SHP77 (cell line): ENCODE results near the gene LYRM2.

ENCODE experiments used
- DNase-seq, 2 experiments: peaks; one replicate each; lab custom pipeline; 2025; lab: John Stamatoyannopoulos, UW

The LYRM2 gene

DNA sequence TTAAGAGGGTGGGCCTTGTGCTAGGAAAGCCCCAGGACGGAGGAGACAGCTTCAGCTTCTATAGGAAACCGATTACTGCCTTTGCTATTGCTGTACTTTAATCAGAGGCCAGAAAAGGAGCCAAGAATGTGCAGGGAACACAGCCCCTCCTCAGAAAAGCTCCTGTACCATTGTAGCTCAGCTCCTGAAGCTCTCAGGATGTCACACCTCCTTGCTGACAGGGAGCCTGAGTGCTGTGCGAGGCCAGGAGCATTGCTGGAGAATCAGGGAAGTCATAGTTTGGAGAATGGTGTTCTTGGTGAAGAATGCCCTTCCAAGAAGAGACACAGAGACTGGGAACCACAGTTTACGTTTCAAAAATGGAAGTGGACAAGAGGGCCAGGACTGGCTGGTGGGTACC lies 46.8 kb downstream of the LYRM2 start:
- DNase-seq: no peak

DNA sequence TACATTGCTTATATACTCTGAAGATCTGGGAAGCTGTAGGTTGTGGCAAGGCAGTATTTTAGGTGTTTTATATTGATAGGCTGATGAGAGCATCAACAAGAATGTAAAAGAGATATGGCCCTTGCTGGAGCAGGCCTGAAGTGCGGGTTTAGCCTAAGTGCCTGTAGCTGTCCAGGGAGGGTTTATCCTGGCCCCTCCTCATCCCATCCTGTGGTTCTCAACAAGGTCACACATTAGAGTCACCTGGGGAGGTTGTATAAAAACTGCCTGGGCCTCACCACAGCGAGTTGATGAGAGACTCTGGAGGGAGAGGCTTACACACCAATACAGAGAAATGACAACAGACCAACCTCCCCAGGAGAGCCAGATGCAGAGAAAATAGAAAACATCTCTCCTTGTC lies 48.4 kb downstream of the LYRM2 start:
- no peak for DNase-seq

DNA sequence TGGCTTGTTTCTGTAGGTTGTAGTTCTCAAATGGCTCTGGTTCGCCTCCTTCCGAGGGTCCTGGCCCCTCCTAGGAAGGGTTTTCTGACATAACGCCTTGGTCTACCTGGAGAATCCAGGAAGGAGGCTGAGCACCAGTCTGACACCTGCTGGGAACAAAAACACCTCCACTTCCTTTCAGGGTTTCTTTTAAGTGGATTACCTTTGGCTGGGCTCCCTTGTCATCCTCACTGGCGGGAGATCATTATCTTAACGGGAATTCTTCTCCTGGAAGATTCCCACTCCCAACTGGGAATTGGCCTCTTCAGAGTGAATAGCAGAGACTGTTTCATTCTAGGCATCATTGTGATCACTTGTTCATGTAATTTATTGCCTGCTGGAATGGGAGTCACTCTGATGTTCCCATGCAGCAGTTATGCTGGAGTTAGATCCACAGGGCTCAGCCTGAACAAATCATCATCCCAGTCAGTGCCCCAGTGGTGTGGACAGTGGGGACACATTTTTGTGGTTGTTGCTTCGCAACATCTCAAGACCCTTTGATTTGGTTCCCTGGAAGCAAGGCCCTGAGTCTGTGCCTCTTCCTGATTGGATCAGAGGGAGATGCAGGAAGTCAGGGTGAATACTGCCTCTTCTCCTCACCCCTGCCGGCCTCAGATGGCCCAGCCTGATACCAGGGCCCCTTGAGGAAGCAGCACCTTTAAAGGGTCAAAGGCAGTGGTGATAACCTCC lies 49.1 kb downstream of the LYRM2 start:
- DNase-seq: no peak

DNA sequence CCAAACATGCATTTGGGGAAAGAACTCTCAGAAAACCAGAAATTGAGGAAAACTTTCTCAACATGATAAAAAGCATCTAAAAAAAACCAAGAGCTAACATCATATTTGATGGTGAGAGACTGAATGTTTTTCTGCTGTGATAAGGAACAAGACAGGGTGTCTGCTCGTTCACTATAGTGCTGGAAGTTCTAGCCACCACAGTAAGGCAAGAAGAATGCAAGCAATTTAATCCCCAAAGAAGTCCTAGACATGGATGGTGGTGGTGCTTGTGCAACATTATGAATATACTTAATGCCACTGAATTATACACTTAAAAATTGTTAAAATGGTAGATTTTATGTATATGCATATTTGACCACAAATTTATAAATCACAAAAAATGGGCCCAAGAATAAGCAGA lies 53.4 kb downstream of the LYRM2 start:
- DNase-seq: no peak

DNA sequence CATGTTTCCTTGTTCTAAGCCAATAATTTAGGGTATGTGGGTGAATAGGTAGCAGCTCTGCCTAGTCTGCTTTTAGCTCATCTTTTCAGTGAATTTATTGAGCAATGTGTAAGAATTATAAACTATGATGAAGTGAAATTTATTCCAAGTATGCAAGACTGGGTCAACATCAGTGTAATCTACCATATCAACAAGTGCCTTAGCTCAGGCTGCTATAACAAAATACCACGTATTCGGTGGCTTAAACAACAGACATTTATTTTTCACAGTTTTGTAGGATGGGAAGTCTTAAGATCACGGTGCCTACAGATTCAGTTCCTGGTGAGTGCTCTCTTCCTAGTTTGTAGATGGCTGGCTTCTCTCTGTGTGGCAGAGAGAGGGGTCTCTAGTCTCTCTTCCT lies 54.0 kb downstream of the LYRM2 start:
- DNase-seq: no peak

DNA sequence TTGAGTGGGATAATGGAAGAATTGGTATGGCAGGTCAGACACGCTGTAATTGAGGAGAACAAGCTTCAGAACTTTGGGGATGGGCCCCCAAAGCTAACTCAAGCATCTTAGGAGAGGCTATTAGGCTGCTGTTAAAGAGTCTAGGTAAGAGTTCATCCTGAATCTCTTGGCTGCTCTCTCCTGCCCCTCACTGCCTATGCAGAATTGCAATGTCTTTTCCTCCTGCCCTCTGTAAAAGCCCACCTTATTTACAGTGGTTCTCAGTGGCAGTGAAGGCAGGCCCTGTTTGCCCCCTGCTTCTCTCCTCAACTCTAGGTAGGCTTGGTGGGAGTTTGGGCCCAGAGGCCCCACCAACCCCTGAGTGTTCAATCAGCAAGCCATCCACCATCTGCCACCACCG lies 55.0 kb downstream of the LYRM2 start:
- DNase-seq: no peak

DNA sequence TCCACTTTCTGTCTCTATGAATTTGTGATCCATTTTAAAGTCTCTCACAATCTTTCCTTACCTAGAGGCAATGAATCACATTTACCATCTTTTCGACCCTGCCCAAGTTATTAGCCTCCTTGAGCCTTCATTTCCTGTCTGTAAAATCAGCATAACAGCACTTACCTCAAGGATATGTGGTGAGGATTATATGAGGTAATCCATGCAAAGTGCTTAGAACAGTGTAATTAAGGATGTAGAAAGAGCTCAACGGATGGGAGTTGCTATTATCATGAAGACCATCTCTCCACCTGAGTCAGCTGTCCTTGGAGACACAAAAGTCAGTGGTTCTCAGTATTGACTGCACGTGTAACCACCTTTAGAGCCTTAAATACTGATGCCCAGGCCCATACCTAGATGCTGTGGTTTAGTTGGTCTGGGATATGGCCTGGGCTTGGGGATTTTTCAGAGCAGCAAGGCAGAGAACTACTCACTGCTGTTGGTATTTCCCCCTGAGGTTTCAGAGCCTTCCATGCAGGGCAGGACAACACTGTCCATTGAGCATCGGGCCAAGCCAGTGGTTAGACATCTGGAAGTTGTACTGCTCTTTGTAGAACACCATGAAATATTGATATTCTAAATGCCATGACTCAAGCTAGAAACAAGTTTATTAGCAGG lies 55.8 kb downstream of the LYRM2 start:
- no peak for DNase-seq

DNA sequence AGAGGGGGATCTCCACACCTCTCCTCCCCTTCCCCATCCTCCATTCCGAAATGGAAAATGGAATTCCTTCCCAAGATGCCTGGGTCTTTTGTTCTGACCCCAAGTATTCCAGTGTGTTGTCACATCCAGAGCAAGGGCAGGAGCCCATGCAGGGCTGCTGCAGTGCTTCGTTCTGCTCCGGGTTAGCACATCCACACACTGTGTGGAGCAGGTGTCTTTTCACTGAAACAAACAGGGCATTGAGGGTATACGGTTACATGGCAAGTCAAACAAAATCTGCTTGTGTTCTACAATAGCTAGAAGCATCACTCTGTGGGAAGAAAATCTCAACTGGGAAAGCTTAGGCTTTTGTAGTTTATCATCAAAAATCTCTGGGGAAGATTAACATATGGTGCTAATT lies 56.9 kb downstream of the LYRM2 start:
- peak; percentile 32 to 71 for DNase-seq

DNA sequence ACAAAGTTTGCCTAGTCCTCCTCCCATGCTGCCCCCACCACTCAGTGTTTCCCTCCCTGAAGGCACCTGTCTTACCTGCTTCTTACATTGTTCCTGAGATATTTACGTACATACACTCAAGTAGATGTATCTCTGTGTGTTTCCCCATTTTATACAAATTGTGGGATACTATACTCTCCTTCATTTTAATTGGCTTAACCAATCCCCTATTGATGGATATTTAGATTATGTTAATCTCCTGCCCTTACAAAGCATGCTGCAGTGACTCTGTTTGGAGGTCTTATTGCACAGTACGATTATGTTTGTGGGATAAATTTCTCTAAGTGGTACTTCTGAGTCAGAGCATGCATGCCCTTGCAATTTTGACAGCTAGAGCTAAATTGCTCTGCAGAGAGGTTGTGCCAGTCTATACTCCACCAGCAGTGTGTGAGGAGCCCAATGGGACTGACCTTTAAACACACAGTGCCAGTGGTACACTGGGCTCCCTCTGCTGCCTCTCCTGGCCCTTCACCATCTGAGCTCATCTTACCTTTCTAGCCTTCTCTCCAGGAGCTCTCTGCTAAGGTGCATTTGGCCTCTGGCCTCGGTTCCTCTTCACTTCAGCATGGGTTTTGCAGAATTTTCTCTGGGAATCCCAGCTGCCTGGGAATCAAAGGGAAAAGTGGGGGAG lies 57.4 kb downstream of the LYRM2 start:
- peak; percentile 12 to 37 for DNase-seq

DNA sequence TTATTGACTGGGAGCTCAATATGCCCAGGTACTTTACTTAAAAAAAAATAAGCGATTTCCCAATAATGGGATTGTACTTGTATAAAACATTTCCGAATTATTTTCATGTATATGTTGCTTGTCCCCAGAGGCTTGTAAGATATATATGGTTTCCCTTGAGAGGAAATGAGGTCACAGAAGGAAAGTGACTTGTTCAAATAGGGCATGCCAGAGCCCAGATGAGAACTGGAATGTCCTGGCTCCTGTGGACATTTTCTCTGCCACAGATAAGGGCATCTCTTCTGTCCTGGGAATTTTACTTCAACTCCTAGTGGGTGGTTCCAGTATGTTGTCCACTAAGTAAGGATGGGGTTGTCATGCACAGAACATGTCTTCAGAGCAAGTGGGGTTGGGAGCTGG lies 63.0 kb downstream of the LYRM2 start:
- no peak for DNase-seq

DNA sequence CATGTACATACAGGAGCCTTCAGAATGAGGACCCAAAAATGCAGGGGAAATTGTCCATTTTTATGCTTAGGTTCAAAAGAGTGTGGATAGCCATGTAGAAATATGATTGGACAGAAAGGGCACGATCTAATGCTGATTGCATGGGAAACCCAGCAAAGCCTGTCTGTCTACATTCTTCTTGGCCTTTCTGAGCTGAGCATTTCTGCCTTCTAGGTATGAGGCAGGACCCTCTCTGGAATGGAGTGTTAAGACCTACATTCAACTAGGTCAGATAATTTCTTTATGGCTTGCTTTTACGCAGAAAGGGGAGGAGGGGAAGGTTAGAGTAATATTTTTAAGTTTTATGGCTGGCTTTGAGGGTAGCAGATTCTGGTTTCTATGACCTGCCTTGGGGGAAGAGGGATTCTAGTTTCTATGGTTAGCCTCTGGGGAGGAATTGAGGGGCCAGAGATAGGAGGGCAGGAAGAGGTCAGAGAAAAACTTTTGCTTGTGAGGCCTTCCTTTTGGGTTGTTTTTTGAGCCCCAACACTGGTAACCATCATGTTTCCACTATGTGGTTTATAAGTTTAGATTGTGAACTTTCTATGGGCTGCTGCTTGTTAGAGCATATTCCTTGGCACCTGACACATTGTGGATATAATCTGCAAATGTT lies 63.5 kb downstream of the LYRM2 start:
- no peak for DNase-seq

DNA sequence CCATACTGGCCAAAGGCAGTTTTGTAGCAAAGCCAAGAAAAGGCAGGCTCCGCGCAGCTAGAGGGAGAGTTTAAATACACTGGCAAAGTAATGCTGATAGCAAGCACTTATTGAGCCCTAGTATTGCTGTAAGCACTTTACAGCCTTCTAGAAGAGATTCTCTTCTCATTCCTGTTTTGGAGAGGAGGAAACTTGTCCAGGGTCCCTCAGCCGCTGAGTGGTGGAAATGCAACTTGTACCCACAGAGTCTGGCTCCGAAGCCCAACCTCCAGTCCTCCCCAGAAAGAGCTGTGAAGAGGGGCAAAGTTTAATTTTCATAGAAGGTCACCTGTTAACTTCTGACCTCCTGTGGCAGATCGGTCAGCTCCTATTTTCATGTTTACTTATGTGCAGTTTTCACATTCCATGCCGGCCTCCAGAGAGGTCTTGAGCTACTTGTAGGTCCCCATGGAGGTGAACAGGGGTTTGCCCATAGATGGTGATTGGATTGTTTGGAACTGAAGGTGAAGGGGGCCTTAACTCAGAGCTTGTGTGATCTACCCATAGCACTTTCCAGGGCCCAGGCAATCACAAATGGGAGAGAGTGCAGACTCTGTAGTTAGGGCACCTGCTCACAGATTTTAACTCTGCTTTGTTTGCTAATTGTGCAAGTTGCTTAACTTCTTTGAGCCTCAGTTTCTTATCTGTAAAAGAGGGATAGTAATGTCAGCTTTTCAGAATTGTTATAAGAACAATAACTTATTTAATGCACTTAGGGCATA lies 70.7 kb downstream of the LYRM2 start:
- no peak for DNase-seq

DNA sequence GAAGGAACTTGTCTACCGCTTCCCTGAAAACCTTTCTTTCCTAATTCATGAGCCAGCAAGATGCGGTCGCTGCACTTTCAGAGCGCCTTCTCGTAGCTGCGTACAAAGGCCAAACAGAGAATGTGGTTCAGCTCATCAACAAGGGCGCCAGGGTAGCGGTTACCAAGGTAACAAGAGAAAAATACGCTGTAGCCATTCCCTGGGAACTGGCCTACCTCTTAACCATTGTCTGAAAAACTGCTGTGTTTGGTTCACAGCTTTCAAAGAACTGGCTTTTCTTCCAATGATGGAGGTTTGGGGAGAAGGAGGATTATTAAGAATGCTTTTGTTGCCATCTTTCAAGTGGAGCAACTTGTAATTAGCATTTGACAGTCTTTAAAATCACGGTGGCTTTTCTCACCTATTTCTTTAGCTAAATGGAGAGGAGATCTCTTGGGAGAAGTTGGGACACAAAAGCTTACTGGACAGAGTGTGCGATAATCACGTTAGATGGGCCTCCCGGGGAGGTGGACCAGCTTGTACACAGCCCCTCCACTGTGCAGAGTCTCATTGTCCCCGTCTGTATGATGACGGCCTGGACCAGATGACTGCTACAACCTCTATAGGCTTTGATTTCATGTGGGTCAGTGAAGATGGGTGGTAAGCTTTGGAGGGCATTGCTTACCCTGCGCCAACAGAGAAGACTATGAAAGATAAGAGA lies 71.5 kb downstream of the LYRM2 start:
- no peak for DNase-seq

DNA sequence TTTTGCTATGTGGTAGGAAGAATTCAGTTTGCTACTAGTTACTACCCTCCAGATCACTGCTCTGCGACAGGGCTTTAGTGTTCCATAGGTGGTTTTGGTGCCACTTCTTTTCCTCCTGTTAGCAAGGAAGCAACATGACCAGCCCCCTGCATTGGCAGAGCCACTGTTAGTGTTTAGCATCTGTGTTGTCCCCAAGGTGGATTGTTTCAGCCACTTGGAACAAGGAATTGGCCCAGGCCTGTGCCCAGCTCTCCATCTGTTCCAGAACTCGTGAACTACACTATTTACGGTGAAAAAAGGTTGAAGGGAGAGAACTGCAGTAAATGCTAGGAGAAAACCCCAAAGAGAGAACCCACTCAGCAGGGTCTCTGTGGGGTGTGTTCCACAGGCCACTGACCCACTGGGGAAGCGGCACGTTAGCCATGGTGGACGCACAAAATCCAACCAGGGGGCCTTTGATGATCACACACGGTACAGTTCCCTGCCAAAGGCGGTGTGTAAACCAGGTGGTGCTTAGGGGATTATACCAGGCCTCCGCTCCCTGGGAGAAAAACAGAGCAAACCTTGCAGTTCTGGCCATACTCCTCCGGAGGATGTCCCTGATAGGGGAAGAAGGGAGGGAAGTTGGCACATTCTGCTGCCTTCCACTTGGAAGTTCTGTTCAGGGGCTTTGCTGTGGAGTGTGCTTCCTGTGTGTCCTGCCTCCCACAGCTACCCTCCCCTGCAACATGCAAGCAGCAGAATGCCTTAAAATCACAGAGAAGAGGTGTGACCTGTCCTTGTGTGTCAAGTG lies 72.3 kb downstream of the LYRM2 start:
- no peak for DNase-seq

DNA sequence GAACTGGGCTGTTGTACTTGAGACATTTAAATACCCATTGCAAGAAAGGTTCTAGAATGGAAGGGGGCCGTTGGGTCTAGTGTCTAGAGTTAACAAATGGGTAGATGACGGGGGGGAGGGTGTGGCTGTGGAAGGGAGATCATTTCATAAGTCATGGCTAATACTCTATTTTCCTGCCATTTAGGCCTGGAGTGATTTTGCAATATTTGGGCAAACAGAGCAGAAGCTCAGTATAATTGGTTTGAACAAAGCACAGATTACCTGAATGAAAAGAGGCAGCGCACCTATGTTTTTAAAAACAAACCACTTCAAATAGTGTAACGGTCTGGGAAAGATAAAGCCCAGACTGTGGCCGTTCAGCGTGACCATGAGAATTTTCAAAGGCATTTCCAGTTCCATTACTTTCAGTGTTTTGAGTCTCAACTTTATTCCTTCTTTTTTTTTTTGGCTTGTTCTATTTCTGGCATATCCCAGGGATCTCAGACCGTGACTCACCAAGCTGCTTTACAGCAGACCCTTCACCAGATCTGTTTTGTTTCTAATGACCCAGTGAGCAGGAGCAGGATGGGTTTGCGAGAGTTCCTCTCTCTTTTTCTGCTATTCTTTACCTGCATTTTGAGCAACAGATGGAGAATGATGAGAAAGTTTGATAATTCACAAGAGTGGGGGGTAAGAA lies 73.7 kb downstream of the LYRM2 start:
- DNase-seq: peak in 1 of 2 experiments; percentile 3

DNA sequence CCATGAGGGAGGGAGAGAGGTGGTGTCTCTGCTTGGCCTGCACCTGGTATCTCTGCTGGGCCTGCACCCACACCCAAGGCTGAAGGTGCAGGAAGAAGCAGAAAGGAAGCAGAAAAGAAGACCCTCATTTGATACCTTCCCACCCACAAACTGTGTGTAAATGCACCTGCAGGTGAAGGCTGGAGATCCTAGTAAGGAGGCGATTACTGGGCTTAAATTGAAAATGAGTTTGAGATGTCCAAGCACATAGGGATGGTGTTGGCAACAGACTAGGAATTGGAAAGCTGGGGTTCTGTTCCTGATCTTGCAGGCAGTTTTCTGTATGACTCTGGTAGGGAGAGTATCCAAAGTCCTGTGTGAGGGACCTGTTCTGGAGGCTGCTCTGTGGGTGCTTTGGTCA lies 74.7 kb downstream of the LYRM2 start:
- no peak for DNase-seq

DNA sequence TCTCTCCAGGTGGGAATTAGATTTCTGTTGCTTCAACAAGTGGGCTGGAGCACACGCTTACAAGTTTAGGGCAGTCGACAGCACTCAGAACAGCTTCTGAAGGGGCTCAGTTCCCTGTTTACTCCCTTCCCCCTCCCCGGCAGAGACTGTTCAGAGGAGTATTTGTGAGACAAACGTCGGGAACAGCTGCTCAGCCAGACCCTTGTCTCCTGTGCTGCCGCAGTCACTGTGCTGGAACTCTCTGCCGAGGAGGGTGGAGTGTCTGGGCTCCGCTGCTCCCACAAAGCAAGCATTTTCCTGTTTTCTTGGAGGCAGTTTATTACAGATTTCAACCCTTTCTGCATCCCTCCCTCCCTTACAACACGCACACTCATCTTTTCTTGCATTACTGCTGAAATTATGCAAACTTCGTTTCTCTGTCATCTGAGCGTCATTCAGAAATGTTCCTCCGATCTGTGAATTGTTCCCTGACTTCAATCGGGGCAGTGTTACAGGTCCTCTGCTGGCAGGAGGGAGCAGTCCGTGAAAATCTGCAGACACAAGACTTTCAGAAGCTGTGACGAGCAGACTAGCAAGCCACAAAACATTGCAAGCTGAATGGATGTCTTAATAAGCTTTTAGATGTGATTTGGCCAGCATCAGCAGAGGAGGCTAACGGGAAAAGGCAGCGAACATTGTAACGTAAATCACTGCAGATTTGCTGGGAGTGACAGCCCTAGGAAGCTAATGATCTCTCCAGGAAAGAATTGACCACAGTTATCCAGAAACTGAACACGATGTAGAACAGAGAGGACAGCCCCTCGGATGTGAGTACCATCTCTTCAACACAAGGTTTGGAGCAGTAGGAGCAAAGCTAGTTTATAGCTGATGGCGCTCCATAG lies 76.2 kb downstream of the LYRM2 start:
- DNase-seq: peak; percentile 8 to 55

DNA sequence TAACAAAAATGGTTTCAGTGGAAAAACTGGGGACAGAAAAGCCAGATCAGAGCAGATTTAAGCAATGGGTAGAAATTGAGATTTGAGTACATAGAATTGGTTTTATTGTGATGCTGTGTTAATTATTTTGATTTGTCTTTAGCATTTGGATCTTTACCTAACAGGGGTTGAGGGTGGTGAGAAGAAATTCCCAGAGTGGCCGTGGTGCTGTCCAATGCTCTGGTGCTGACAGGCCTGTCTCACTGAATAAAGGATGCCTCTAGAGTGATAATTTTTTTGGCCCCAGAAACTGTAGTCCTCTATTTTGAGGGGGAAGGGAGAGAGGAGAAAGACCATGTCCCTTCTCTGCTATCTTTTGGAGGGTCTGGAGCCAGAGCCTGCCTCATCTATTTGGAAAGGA lies 79.1 kb downstream of the LYRM2 start:
- no peak for DNase-seq

DNA sequence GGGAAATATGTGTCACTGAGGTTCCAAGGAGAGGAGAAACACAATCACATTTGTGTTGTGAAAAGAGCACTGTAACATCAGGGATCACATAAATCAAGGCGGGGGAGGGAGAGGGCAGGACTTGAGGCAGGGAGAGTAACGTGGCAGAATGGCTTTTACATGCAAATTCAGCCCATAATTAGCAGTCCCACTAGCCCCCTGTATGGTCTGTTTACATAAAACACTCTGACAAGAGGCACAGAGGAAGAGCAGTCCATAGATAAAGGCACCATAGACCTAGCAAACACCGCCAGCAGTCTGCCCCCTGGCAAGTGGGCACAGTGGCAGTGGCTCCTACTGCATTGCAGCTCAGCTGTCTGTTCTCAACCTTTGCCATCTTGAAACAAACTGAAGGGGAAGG lies 82.7 kb downstream of the LYRM2 start:
- DNase-seq: no peak
